ENCODE data around the gene DNAAF1.
"Not testable (repeated sequence)": the region's sequence is repeated elsewhere in the genome, so short reads cannot be mapped to it uniquely, and the experiment has no call there.

The DNAAF1 gene

GRCh38 chr16:84183911-84184591, 38.9 kb downstream of the DNAAF1 start:
- DNase-seq (ENCODE audit: low read depth in 2 of 2): no peak

DNA sequence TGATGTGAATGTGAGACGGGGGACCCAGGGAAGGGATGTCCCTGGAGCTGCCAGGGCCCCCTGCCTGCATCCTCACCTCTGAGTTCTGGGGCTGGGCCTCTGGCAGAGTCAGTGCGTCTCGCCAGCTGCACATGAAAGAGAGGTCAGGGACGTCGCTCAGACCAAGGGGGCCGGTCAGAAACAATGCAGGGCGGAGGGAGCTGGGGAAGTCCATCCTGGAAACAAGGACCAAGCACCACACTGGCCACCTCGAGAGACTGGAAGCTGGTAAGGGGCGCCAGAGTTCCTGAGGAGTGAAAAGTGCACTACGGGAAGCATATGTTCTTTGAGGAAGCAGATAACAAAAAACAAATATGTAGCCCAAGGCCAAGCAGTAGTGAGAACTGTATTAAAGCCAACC, 39.7 kb downstream of the DNAAF1 start:
- DNase-seq (ENCODE audit: low read depth in 2 of 2): no peak

DNA sequence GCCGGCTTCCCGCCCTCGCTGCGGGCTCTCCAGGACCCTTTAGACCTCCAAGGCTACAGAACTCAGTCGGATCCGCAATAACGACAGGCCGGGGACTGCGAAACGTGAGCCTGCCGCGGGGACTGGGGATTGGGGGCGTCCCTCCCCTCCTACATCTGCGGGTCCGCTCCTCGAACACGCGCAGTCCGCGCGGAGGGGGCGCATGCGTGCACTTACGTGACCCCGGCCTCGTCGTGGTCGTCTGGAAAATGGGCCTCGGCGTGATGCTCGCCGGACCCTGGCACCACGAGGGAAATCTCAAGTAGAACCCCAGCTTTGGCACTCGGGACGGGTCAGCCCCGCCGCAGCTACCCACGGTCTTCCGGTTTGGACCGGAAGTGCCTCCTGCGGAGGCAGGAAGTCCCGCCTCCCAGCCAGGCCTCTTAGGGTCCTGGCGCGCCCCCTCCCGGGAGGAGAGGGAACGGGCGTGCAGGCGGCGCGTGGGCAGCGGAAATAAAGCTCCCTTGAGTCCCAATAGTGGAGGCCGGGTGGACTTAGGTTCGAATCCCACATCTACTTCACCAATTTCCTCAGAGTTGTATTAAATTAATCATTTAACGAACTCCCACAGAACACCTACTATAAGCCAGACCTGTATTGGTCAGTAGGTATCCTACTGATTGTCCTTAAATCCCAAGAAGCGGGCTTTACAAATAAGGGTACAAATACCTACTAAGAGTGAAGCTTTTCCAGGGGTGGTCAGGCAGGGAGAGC, 41.8 kb downstream of the DNAAF1 start, which contains the start of gene TAF1C:
TAF1C (minus strand) TSS at position 373 of the 753 bp plus-strand sequence. CDS start 2,069 bp downstream, outside the sequence.
- DNase-seq (ENCODE audit: low read depth in 2 of 2): peak; percentile 85 to 87

DNA sequence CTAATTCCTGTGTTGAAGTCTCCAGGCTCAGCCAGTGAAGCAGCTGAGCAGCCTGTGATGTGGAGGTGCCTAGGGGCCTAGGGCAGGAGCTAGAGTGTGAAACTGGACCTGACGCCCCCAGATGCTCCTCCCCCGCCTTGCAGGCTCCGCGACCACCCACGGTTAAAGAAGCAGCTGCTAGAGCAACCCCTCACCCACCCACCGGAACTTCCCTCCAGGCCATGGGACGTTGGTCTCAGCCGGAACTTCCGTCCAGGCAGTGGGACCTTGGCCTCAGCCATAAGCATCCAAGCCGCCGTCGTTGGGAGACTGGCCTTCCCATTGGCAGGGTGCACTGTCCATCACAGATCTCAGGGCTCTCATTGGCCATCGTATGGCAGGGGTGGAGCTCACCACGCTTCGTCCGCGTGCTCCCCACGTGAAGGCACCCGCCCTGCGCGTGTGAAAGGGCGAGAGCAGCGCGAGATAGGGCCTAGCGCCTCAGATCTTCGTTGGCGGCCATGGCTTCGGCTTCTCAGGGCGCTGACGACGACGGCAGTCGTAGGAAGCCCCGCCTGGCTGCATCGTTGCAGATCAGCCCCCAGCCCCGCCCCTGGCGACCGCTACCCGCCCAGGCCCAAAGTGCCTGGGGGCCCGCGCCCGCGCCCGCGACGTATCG, 45.8 kb downstream of the DNAAF1 start, which contains the start of gene ADAD2:
ADAD2 (plus strand) TSS at position 427 of the 658 bp plus-strand sequence; CDS start at position 501, 74 bp downstream.
- no peak for DNase-seq (ENCODE audit: low read depth in 2 of 2)

GRCh38 chr16:84191466-84191865, 46.4 kb downstream of the DNAAF1 start:
- no peak for DNase-seq (ENCODE audit: low read depth in 2 of 2)

DNA sequence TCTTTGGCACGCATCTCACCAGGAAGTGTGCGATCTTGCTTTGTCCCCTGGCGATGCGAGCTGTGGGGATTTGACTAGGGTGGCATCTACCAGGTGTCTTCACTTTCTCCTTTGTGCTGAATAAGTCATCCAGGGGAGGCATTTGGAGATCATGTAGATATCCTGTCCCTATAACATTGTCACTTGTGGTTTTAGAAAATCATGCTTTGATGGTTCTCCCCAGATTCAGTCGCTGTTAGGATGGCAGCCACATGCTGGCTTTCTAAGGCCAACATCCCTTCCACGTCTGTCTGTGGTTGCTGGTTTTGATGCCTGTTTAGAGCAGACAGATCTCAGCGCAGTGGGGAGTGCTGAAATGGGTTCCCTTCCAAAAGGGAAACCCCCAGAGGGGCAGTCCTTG, 48.4 kb downstream of the DNAAF1 start:
- DNase-seq (ENCODE audit: low read depth in 2 of 2): no peak

GRCh38 chr16:84194018-84194417, 48.9 kb downstream of the DNAAF1 start:
- DNase-seq (ENCODE audit: low read depth in 2 of 2): no peak

- no peak for DNase-seq (ENCODE audit: low read depth in 2 of 2)
Observed at GRCh38 chr16:84194470-84195200, 49.5 kb downstream of the DNAAF1 start.

- no peak for DNase-seq (ENCODE audit: low read depth in 2 of 2)
Observed at GRCh38 chr16:84195201-84196093, 50.3 kb downstream of the DNAAF1 start.

- no peak for DNase-seq (ENCODE audit: low read depth in 2 of 2)
Observed at GRCh38 chr16:84196101-84196500, 51.0 kb downstream of the DNAAF1 start.

DNA sequence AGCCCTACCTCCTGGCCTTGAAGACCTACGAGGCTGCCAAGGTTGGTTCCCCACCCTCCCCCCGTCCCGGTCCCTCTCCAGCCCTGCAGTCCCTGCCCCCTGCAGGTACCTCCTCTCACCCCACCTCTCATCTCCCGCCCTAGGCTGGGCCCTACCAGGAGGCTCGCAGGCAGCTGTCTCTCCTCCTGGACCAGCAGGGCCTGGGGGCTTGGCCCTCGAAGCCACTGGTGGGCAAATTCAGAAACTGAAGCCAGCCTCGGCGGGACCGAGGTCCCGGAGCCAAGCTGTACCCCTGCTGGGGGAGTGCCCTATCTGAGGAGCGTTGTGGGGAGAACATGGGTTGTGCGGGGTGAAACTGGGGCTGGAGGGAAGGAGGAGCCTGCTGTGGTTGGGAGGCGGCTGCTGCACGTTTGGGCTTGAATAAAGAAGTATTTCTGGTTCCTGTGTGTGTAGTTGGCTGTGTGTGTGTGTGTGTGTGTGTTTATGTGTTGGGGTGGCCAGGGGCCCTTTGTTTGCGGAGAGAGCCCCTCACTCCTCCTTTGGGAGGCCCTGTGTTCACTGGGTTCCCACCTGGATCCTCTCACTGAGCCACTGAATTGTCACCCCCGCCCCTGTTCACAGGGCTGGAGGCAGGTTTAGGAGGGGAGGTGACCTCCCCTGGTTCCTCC, 51.8 kb downstream of the DNAAF1 start:
- DNase-seq (ENCODE audit: low read depth in 2 of 2): no peak

DNA sequence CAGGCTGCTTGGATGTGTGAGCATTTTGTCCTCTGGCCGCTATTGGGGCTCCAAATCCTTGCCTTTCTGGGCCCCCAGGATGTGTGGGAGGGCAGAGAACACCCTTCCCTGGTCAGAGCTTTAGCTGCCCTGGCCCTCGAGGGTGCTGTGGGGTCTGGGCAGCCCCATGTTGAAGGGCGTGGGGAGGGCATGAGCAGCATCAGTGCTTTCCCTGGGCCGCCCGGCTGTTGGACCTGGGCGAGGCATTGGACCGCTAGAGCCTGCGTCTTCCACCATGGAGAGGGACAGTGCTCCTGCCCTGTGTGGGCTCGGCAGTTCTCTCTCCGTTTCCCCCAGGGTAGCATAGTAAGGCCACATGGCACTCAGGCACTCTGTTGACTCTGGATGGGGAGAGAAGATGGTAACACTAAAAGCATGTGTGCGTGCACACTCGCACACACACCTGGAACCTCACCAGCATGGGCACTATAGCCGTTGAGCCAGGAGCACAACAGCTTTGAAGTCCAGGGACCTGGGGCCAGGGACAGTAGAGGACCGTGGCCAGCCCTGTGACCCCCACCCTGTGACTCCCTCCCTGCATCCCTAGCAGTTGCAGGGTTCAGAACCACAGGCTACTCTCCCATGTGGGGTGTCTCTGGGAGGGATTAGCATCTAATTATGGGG, 52.5 kb downstream of the DNAAF1 start:
- no peak for DNase-seq (ENCODE audit: low read depth in 2 of 2)

GRCh38 chr16:84198401-84198800, 53.3 kb downstream of the DNAAF1 start:
- DNase-seq (ENCODE audit: low read depth in 2 of 2): no peak

- no peak for DNase-seq (ENCODE audit: low read depth in 2 of 2)
Observed at GRCh38 chr16:84199097-84199496, 54.0 kb downstream of the DNAAF1 start.

DNA sequence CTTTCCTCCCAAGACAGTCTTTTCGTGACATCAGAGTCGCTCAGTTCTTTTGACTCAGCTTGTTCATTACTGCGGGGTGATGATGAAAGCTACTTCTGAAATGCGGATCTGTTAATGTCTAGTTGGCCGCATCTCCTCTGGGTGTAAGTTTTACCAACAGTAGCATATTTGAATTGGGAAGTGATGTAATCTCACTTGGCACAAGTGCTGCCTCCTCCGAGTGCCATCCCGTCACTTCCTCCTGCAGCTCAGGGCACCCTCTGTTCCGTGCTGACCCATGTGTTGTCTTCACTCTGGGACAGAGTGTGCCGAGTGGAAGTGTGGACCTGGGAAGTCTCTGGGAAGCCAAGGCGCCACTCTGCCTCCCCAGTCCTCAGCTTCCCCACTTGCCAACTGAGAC, 54.8 kb downstream of the DNAAF1 start:
- DNase-seq (ENCODE audit: low read depth in 2 of 2): no peak

- DNase-seq (ENCODE audit: low read depth in 2 of 2): not testable (repeated sequence)
Observed at GRCh38 chr16:84204551-84204950, 59.4 kb downstream of the DNAAF1 start.

GRCh38 chr16:84205123-84205522, 60.0 kb downstream of the DNAAF1 start:
- DNase-seq (ENCODE audit: low read depth in 2 of 2): not testable (repeated sequence)

GRCh38 chr16:84205976-84206691, 61.0 kb downstream of the DNAAF1 start:
- no peak for DNase-seq (ENCODE audit: low read depth in 2 of 2)

DNA sequence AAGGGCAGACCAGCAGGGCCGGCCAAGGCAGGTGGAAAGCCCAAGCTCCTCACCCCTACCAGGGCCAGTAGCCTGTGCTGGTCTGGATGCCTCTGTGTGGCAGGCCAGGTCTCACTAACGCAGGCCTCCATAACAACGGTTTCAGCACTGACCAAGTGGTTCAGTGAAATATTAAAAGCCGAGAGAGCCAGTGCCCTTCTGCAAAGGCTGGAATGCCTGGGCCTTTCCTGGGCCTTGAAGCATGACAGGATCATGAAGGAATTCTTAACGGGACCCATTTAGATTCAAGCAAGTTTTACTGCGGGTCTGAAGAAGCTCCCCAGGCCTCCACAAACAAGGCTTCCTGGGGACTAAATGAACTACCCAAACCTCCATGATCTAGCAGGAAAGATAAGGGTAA, 62.1 kb downstream of the DNAAF1 start:
- no peak for DNase-seq (ENCODE audit: low read depth in 2 of 2)
